Esophagus muscularis mucosa (tissue), 4 donors: ENCODE results near the gene PRDX3. TPM values are rescaled to one million over a fixed set of nuclear protein-coding genes. Genes with fewer than 3 reads are reported as not detected.

ENCODE experiments used
- DNase-seq: peaks from one replicate; pipeline ENCODE4 v3.0.0-alpha.2; 2017; ENCODE audit errors: extremely low spot score
- H3K27ac ChIP-seq, 4 donors: fragments of 200-600 bp; sonication (generic); replicated peaks in 1 of 4; 1 replicate in 3 of 4; 2 replicates in 1 of 4; pipeline ENCODE4 v1.5.1; 2016 to 2019; ENCODE audit warnings: mild to moderate bottlenecking in 1 of 4
- H3K27me3 ChIP-seq, 4 donors: fragments of 200-600 bp; sonication (generic); one replicate each; pipeline versions ENCODE4 v1.5.1 to v1.6.0; 2016 to 2019
- H3K36me3 ChIP-seq, 4 donors: fragments of 200-600 bp; sonication (generic); one replicate each; pipeline ENCODE4 v1.5.1; 2016 to 2019
- H3K4me1 ChIP-seq, 4 donors: fragments of 200-600 bp; sonication (generic); one replicate each; pipeline ENCODE4 v1.5.1; 2016 to 2019
- H3K4me3 ChIP-seq, 4 donors: fragments of 200-600 bp; sonication (generic); 1 replicate in 2 of 4; 2 replicates in 2 of 4; pipeline ENCODE4 v1.5.1; 2016 to 2019; ENCODE audit warnings: mild to moderate bottlenecking in 4 of 4, moderate library complexity in 1 of 4
- H3K9me3 ChIP-seq, 4 donors: fragments of 200-600 bp; sonication (generic); 1 replicate in 3 of 4; 2 replicates in 1 of 4; pipeline ENCODE4 v1.5.1; 2016 to 2019
- EP300 ChIP-seq: sonication (generic); formaldehyde crosslinking; IDR thresholded peaks from one replicate; pipeline ENCODE4 v1.6.1; 2017; ENCODE audit warnings: antibody characterized with exemption
- POLR2A ChIP-seq: fragments of 450-650 bp; IDR thresholded peaks from one replicate; pipeline ENCODE4 v1.6.1; 2017; ENCODE audit warnings: antibody characterized with exemption, moderate library complexity, mild to moderate bottlenecking, low read depth
- POLR2AphosphoS5 ChIP-seq, 2 donors: sonication (generic); formaldehyde crosslinking; IDR thresholded peaks; one replicate each; pipeline ENCODE4 v1.6.1; 2017; ENCODE audit warnings: antibody characterized with exemption in 2 of 2
- WGBS: methylation state at CpG from one replicate; pipeline ENCODE4 v1.1.5; 2018; 5-methylcytosine and 5-hydroxymethylcytosine counted together
- intact Hi-C: fragments of 100-400 bp; cut with DNase I; formaldehyde crosslinking; loops from one replicate; pipeline ENCODE4 v1.15.1; 2023
- total RNA-seq, 4 donors: library from RNA; depleted of rRNA; stranded (reverse); fragments of >200 nt; gene quantifications; one replicate each; pipeline versions ENCODE4 v1.1.0 to v1.2.1, GENCODE V29; 2016
- TF ChIP-seq, protein P1 (sequence below), 3 experiments: fragments of 200-600 bp in 2 of 3; fragments of 450-650 bp in 1 of 3; sonication (generic) in 2 of 3; IDR thresholded peaks; one replicate each; pipeline ENCODE4 v1.5.1; 2017 to 2019; ENCODE audit warnings: antibody characterized with exemption in 3 of 3, mild to moderate bottlenecking in 2 of 3, moderate library complexity in 1 of 3

The PRDX3 gene
- total RNA-seq, 4 donors from 2014 or later = 128 to 195 (median 171) TPM

GRCh38 chr10:119211176-119211575, 32.6 kb upstream of the PRDX3 start:
- Histone ChIP-seq H3K4me1 (peaks cover 44 to 84% (median 76%) of the 10 kb centered on the region in 4 donors), H3K4me3 (peak overlapping the region; percentile 5 to 74 (median 32)), H3K36me3 (peaks cover 0 to 4% (median 0%) of the 10 kb centered on the region in 4 donors), H3K27ac (peak overlapping the region; percentile 97 to 100 (median 98)), H3K27me3 (no peaks in the 10 kb centered on the region), H3K9me3 (no peaks in the 10 kb centered on the region)
- TF ChIP-seq POLR2AphosphoS5 (IDR thresholded peaks at IDR 0.05) (peak in 1 of 2 donors; percentile 14), POLR2A (no peak), EP300 (no peak)
- WGBS = 38% methylated on average over 3 of the region's 3 CpGs
- intact Hi-C loops = no loop called here
- DNase-seq = no peak

GRCh38 chr10:119210633-119211032, 32.0 kb upstream of the PRDX3 start:
- 50% methylated on average over 2 of the region's 2 CpGs for WGBS
- Histone ChIP-seq H3K36me3 (peaks cover 0 to 4% (median 0%) of the 10 kb centered on the region in 4 donors), H3K27ac (peak overlapping the region; percentile 97 to 100 (median 98)), H3K4me1 (peaks cover 48 to 84% (median 79%) of the 10 kb centered on the region in 4 donors), H3K4me3 (peak overlapping the region in 2 of 4 donors; percentile 20 to 74), H3K9me3 (no peaks in the 10 kb centered on the region), H3K27me3 (no peaks in the 10 kb centered on the region)
- intact Hi-C loops = no loop called here
- no peak for DNase-seq
- TF ChIP-seq, protein P1, sequence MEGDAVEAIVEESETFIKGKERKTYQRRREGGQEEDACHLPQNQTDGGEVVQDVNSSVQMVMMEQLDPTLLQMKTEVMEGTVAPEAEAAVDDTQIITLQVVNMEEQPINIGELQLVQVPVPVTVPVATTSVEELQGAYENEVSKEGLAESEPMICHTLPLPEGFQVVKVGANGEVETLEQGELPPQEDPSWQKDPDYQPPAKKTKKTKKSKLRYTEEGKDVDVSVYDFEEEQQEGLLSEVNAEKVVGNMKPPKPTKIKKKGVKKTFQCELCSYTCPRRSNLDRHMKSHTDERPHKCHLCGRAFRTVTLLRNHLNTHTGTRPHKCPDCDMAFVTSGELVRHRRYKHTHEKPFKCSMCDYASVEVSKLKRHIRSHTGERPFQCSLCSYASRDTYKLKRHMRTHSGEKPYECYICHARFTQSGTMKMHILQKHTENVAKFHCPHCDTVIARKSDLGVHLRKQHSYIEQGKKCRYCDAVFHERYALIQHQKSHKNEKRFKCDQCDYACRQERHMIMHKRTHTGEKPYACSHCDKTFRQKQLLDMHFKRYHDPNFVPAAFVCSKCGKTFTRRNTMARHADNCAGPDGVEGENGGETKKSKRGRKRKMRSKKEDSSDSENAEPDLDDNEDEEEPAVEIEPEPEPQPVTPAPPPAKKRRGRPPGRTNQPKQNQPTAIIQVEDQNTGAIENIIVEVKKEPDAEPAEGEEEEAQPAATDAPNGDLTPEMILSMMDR (IDR thresholded peaks at IDR 0.05) = no peak
- TF ChIP-seq EP300 = no peak
- no peak for TF ChIP-seq POLR2A
- TF ChIP-seq POLR2AphosphoS5 (IDR thresholded peaks at IDR 0.05) = no peak

GRCh38 chr10:119209736-119210355, 31.2 kb upstream of the PRDX3 start:
- Histone ChIP-seq H3K27me3 (no peaks in the 10 kb centered on the region), H3K4me3 (peak overlapping the region; percentile 74 to 95 (median 83)), H3K4me1 (peaks cover 47 to 77% (median 74%) of the 10 kb centered on the region in 4 donors), H3K36me3 (peaks cover 0 to 4% (median 0%) of the 10 kb centered on the region in 4 donors), H3K27ac (peak overlapping the region; percentile 97 to 100 (median 98)), H3K9me3 (no peaks in the 10 kb centered on the region)
- WGBS = 30% methylated on average over 9 of the region's 9 CpGs
- TF ChIP-seq, protein P1 (IDR thresholded peaks at IDR 0.05) = peak in 2 of 3 experiments; percentile 1 to 23
- TF ChIP-seq POLR2AphosphoS5 (IDR thresholded peaks at IDR 0.05) = no peak
- intact Hi-C loops = loop anchor here (5.0 to 10.0 kb wide), 3 partner anchors 42 to 465 kb away; no protein-coding TSS in a partner anchor
- no peak for DNase-seq

DNA sequence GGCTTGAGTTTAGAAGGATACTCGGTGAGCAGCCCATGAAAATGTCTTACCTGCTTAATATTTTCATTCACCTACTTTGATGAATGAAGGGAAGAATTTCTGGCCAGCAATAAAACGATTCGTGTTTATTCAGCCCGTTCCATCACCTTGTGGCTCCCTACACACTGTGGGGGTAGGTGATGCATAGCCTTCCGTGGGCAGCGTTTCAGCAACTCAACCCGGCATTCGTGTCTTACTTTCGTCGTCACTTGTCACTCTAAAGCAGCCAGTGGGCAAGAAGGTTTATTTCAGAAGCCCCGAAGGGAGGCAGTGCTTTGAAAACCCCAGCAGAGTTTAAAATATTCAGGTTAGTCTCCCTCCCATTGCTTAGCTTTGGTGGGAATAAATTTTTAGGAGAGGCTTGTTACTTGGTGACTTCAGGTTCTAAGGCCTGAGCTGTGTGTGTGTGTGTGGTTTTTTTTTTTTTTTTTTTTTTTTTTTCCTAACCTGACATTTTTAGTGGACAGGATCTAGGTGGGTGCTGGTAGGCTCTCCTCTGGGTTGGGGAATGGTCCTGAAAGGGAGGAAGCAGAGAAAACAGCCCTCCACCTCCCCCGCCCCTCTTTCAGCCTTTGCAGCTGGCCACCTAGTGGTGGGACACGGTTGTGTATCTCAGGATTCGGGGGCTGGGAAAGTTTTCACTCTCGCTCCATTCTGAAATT, 30.6 kb upstream of the PRDX3 start:
- Histone ChIP-seq H3K9me3 (no peaks in the 10 kb centered on the region), H3K36me3 (peaks cover 0 to 4% (median 0%) of the 10 kb centered on the region in 4 donors), H3K27me3 (no peaks in the 10 kb centered on the region), H3K4me1 (peaks cover 47 to 71% (median 68%) of the 10 kb centered on the region in 4 donors), H3K4me3 (peak overlapping the region; percentile 74 to 95 (median 83)), H3K27ac (peak overlapping the region; percentile 97 to 100 (median 98))
- TF ChIP-seq POLR2AphosphoS5 (IDR thresholded peaks at IDR 0.05) (peak; percentile 28 to 33), EP300 (no peak), POLR2A (no peak)
- TF ChIP-seq, protein P1 (IDR thresholded peaks at IDR 0.05) = peak; percentile 75 to 81 (median 76)
- no peak for DNase-seq
- 10% methylated on average over 14 of the region's 15 CpGs for WGBS
- intact Hi-C loops = loop anchor here (5.0 to 10.0 kb wide), 3 partner anchors 43 to 466 kb away; no protein-coding TSS in a partner anchor

DNA sequence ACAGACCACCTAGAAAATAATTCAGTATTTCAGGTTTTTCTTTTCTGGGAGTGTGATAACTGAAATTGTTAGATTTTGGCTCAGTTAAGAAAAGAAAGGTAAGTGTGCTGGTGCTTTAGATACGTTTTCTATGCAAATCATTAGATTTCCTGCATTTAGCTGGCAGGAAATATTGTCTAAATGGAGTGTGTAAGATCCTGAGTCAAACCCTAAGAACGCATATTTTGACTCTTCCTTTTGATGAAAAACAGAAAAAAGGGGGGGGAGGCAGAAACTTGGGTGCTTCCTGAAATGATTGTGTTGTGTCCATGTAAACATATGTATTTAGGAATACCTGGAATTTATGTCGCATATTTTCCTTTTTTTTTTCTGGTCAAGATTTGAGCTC, 29.9 kb upstream of the PRDX3 start:
- Histone ChIP-seq H3K4me1 (peaks cover 43 to 65% (median 62%) of the 10 kb centered on the region in 4 donors), H3K4me3 (peak overlapping the region; percentile 74 to 95 (median 83)), H3K9me3 (no peaks in the 10 kb centered on the region), H3K27ac (peak overlapping the region; percentile 97 to 100 (median 98)), H3K36me3 (peaks cover 0 to 4% (median 0%) of the 10 kb centered on the region in 4 donors), H3K27me3 (no peaks in the 10 kb centered on the region)
- intact Hi-C loops = loop anchor here (5.0 to 10.0 kb wide), 3 partner anchors 44 to 466 kb away; no protein-coding TSS in a partner anchor
- no peak for TF ChIP-seq POLR2A
- no peak for TF ChIP-seq POLR2AphosphoS5 (IDR thresholded peaks at IDR 0.05)
- TF ChIP-seq EP300 = no peak
- TF ChIP-seq, protein P1 (IDR thresholded peaks at IDR 0.05) = no peak
- DNase-seq = no peak
- WGBS = 3% methylated on average over 3 of the region's 3 CpGs
